HT-29 (cell line): ENCODE data around the gene TUSC1. TPM values are rescaled to one million over a fixed set of nuclear protein-coding genes. Genes with fewer than 3 reads are reported as not detected.
"Not testable (repeated sequence)": the region's sequence is repeated elsewhere in the genome, so short reads cannot be mapped to it uniquely, and the experiment has no call there.

Source experiments
- DNase-seq: peaks from one replicate; pipeline ENCODE4 v3.0.0-alpha.2; 2015; ENCODE audit warnings: low spot score
- total RNA-seq: library from RNA; depleted of rRNA; stranded (reverse); fragments of >200 nt; shearing (Covaris generic); gene quantifications from 2 replicates; pipeline ENCODE4 v1.2.3, GENCODE V29; 2014; rRNA removed

Gene TUSC1
- total RNA-seq, result 16.6 and 17.9 TPM in 2 replicates

DNA sequence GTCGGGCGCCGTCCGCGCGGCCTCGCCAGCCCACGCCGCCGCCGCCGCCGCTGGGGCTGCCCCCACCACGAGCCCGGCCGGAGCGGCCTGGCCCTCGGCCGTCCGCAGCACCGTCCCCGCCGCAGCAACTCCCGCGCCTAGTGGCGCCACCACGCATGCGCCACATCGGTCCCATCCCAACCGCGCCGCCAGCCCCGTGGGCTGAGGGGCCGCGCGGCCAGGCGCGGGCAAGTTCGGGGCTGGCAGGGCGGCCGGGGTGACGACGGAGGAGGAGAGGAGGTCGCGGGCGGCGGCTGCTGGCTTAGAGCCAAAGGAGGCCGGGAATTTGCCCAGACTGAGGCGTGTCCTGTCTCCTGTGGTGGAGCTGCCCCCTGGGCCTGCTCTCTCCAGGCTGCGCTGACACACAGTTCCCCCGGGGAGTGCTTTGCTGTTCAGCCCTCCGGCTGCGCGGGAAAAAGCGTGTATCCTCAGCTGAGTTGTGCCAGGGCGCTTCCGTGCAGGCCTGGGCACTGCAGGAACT is at the start of gene TUSC1:
Gene TUSC1, minus strand, starts transcription at position 298 of the 520 bp plus-strand sequence. Its CDS starts 132 bp downstream, at position 166.
- DNase-seq, result peak; percentile 65

GRCh38 chr9:25726871-25727410 is 48.7 kb upstream of the TUSC1 start:
- DNase-seq, result no peak

GRCh38 chr9:25724424-25724823 is 46.2 kb upstream of the TUSC1 start:
- DNase-seq, result no peak

DNA sequence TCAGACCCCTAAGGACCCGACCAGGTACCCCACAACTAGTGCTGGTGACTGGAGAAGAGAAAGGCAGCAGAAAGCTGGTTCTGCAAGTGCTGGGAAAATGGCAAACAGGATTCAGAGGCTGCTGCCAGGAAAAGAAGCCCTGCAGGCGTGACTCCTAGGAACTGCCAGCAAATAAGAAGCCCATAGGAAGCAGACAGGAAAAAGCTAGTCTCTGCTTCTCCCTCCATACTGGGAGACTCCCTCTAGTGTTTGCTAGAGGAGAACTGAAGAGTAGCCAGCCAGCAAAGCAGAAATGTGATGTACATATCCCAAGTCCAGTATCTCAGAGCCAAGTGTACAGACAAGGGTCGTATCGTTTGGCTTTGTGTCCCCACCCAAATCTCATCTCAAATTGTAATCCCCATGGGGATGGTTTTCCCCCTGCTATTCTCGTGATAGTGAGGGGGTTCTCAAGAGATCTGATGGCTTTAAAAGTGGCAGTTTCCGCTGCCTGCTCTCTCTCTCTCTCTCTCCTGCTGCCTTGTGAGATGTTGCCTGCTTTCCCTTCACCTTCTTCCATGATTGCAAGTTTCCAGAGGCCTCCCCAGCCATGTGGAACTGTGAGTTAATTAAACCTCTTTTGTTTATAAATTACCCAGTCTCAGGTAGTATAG is 38.1 kb upstream of the TUSC1 start:
- peak; percentile 57 for DNase-seq

DNA sequence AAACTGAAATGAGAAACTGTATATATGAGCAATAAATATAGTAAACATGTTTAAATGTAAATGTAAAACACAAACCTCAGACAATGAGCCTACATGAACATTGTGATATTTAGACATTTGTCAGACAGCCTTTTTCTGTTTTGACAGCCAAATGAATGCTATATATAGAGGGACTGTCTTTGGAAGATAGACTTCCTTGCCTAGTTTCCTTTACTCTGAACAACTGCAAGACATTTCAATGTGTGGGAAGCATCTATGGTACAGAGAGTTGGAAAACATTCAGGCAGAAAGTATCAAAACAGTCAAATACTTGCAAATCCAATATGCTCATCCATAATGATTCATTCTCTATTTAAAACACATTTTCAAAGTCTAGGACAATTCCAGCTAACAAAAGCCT is 31.7 kb upstream of the TUSC1 start:
- no peak for DNase-seq

- no peak for DNase-seq
Measured at GRCh38 chr9:25704800-25705199, 26.6 kb upstream of the TUSC1 start.

- DNase-seq, result no peak
Measured at GRCh38 chr9:25703701-25704357, 25.6 kb upstream of the TUSC1 start.

- DNase-seq, result no peak
Measured at GRCh38 chr9:25702536-25702935, 24.3 kb upstream of the TUSC1 start.

DNA sequence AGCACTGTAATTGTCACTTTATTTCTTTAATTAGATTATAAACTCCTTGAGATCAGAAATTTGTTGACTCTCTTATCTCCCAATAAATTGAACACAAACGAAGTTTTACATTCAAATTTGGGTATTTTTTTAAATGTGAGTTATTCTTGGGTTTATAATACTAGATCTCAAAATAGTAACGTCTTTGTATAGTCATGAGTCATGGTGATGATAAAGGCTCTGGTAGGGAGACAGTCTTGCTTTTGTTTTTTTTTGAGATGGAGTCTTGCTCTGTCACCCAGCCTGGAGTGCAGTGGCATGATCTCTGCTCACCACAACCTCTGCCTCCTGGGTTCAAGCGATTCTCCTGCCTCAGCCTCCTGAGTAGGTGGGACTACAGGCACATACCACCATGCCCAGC is 22.7 kb upstream of the TUSC1 start:
- not testable (repeated sequence) for DNase-seq

DNA sequence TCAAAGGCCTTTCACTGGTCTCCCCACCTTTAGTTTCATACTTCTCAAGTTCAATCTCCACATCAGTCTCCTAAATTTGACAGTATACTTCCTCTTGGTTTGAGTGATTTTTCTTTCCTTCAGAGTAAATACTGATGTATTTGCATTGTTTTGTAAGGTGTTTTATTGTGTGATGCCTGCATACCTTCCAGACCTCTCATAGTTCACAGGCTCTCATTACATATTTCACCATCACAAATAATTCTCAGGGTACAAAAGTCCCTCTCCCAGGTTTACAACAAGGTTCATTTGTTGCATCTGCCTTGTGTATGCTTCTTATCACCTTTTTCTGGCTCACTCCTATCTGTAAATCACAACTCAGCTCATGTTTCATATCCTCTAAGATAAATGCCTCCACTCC is 22.2 kb upstream of the TUSC1 start:
- DNase-seq, result no peak

DNA sequence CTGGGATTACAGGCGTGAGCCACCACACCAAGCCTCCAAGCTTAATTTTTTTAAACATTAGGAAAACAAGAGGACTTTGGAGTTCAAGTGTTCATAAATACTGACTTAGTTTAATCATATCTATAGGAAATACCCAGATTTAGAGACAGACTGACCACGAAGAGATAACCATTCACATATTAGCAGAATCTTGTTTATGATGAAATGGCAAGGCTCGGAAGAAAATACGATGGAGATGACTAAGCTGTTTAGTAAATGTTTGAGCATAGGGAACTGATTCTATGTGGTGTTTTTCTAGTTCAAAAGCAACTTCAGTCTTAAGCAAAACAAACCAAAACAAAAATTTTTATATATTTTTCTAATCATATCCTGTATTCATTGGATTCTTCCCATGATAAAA is 13.5 kb upstream of the TUSC1 start:
- no peak for DNase-seq

DNA sequence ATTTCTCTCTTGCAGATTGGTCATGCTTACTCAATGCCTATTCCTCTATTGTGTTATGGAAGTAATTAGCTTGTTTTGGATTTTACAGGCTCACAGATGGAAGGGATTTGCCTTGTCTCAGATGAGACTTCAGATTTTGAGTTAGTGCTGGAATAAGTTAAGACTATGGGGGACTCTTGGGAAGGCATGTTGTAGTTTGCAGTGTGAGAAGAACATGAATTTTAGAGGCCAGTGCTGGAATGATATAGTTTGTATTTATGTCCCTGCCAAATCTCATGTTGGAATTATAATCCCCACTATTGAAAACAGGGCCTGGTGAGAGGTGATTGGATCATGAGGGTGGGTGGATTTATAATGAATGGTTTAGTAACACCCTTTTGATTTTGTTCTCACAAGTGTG is 6.1 kb upstream of the TUSC1 start:
- DNase-seq, result no peak

GRCh38 chr9:25681266-25681665 is 3.0 kb upstream of the TUSC1 start:
- DNase-seq, result no peak

GRCh38 chr9:25678846-25679360 is 659 bp upstream of the TUSC1 start:
- no peak for DNase-seq

GRCh38 chr9:25677301-25678146 is 720 bp downstream of the TUSC1 start:
- DNase-seq, result peak; percentile 77

DNA sequence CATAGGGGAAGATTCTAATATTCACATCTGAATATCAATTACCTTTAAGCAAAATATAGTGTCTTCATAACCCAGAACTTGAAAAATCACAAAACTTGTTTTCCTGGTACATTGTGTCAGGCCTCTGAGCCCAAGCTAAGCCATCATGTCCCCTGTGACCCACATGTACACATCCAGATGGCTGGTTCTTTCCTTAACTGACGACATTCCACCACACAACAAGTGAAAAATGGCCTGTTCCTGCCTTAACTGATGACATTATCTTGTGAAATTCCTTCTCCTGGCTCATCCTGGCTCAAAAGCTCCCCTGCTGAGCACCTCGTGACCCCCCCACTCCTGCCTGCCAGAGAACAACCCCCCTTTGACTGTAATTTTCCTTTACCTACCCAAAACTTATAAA is 2.4 kb downstream of the TUSC1 start:
- DNase-seq, result not testable (repeated sequence)

- DNase-seq, result no peak
Measured at GRCh38 chr9:25658571-25658970, 19.7 kb downstream of the TUSC1 start.

DNA sequence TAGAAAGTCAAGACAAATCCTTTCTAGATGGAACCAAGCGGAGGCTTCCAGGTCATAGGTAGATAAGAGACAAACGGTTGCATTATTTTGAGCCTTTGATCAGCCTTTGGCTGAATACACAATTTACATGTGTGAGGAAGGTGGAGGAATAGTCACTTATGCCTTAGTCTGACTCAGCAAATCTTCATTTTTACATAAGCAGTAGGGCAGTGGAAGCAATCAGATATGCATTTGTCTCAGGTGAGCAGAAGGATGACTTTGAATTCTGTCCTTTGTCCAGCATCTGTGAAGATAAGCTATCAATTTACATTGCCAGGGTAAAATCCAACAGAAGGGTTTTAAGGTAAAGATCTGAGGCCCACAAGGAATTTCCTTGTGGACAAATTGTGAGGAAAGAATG is 23.8 kb downstream of the TUSC1 start:
- no peak for DNase-seq

DNA sequence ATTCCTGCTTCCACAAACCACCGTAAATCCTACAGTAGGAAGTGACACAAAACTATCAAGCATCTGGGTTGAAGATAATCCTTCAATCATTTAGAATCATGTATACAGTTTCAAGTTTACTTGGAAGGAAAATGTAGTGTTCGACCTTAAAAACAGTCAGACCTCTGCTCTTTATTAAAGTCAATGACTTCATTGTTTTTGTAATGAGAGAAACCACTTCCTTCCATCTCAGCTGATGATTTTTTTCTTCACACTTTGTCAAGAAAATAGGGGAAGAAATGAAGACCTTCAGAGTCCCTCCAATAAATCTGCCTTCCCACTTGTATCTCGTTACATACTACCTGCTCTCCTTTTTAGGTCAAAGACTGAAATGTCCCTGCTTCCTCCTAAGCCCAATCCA is 30.1 kb downstream of the TUSC1 start:
- no peak for DNase-seq

DNA sequence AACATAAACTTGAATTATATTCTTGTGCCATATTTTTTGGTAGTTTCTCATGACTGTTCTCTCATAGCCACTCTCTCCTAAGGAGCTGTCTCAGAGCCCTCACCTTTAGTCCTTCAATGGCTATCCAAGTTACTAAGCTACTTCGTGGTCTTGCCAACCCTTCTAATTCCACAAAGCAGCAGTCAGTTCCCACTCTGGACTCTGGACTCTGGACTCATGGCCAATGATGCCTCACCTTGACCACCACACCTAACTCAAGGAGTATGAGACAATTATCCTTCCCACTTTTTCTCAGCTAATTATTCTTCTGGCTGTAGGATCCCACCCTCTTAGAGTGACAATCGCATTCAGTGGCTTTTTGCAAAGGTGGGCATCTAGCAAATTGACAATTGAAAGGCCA is 42.2 kb downstream of the TUSC1 start:
- DNase-seq, result no peak

DNA sequence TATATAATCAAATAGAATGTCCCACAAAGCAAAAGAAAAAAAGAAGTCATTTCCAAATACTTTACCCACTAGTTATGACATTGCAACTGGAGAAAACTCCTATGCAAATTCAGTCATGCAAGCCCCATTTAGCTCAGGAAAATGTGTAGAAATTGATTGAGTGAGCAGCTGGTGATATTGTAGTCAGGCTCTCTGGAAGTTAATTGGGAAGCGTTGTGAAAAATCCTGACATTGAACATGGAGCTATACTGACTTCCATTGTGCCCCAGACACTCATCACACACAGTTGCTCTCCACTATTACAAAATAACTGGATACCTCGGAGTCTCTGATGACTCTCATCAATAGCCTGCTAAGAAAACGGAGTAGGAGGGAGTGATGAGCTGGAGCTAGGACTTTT is 49.0 kb downstream of the TUSC1 start:
- DNase-seq, result no peak
